GM23338 (cell line): Measurements from ENCODE around the gene ARHGEF28. TPM values are rescaled to one million over a fixed set of nuclear protein-coding genes. Genes with fewer than 3 reads are reported as not detected.

ENCODE experiments used
- ATAC-seq: fragments of 200-7000 bp; cut with Tn5 transposase; 3 replicates; pipeline ENCODE4 v1.9.1; 2020
- DNase-seq: peaks from one replicate; pipeline ENCODE4 v3.0.0-alpha.2; 2015; ENCODE audit warnings: low spot score
- H2AFZ ChIP-seq: fragments of 200-600 bp; sonication (generic); 2 replicates; pipeline ENCODE4 v1.8.0; 2016; ENCODE audit warnings: antibody characterized with exemption, mild to moderate bottlenecking, moderate library complexity
- H3F3A ChIP-seq: fragments of 200-600 bp; sonication (generic); replicated peaks from 2 replicates; pipeline ENCODE4 v1.8.0; 2017; ENCODE audit warnings: antibody characterized with exemption, mixed run types, low read depth
- H3K27ac ChIP-seq: fragments of 200-600 bp; sonication (generic); 2 replicates; pipeline ENCODE4 v1.6.1; 2016; ENCODE audit warnings: low read depth
- H3K27me3 ChIP-seq: fragments of 200-600 bp; sonication (generic); 2 replicates; pipeline ENCODE4 v1.8.0; 2016; ENCODE audit warnings: mild to moderate bottlenecking, mixed run types, moderate library complexity; ENCODE audit not compliant: insufficient read depth
- H3K36me3 ChIP-seq: fragments of 200-600 bp; sonication (generic); 2 replicates; pipeline ENCODE4 v1.8.0; 2016; ENCODE audit warnings: mild to moderate bottlenecking; ENCODE audit not compliant: insufficient read depth
- H3K4me1 ChIP-seq: fragments of 200-600 bp; sonication (generic); 2 replicates; pipeline ENCODE4 v1.8.0; 2016; ENCODE audit warnings: mild to moderate bottlenecking, moderate library complexity; ENCODE audit not compliant: insufficient read depth
- H3K4me2 ChIP-seq: fragments of 200-600 bp; sonication (generic); 2 replicates; pipeline ENCODE4 v1.7.1; 2017; ENCODE audit warnings: mixed run types
- H3K4me3 ChIP-seq: fragments of 200-600 bp; sonication (generic); 2 replicates; pipeline ENCODE4 v1.6.1; 2016; ENCODE audit warnings: mixed run types
- H3K79me2 ChIP-seq: fragments of 200-600 bp; sonication (generic); replicated peaks from 2 replicates; pipeline ENCODE4 v1.8.0; 2017; ENCODE audit warnings: mild to moderate bottlenecking; ENCODE audit not compliant: insufficient read depth
- H3K9me2 ChIP-seq: fragments of 200-600 bp; sonication (generic); 2 replicates; pipeline ENCODE4 v1.8.0; 2017; ENCODE audit not compliant: insufficient read depth
- H4K20me1 ChIP-seq: fragments of 200-600 bp; sonication (generic); replicated peaks from 2 replicates; pipeline ENCODE4 v1.8.0; 2017; ENCODE audit warnings: mild to moderate bottlenecking; ENCODE audit not compliant: insufficient read depth
- H3K27ac Mint-ChIP-seq: 2 replicates; pipeline ENCODE4 v1.8.0; 2020; ENCODE audit warnings: inconsistent platforms, mild to moderate bottlenecking, moderate library complexity, mixed read lengths
- H3K27me3 Mint-ChIP-seq: 3 replicates; pipeline ENCODE4 v1.8.0; 2022; ENCODE audit warnings: low read depth, mild to moderate bottlenecking, moderate library complexity, mixed read lengths, inconsistent platforms; ENCODE audit not compliant: insufficient read depth, poor library complexity
- H3K36me3 Mint-ChIP-seq: 3 replicates; pipeline ENCODE4 v1.8.0; 2021; ENCODE audit warnings: low read depth, mild to moderate bottlenecking, inconsistent platforms, moderate library complexity, mixed read lengths
- H3K4me1 Mint-ChIP-seq: 3 replicates; pipeline ENCODE4 v1.8.0; 2020; ENCODE audit warnings: mild to moderate bottlenecking, inconsistent platforms, mixed read lengths
- H3K4me3 Mint-ChIP-seq: 3 replicates; pipeline ENCODE4 v1.8.0; 2021; ENCODE audit warnings: moderate library complexity, mild to moderate bottlenecking, inconsistent platforms, mixed read lengths
- H3K9me3 Mint-ChIP-seq: 3 replicates; pipeline ENCODE4 v1.8.0; 2020; ENCODE audit warnings: moderate library complexity, mild to moderate bottlenecking, inconsistent platforms, mixed read lengths
- CREB1 ChIP-seq: fragments of 250-450 bp; sonication (Bioruptor Pico); IDR thresholded peaks from 2 replicates; pipeline ENCODE4 v1.5.0; 2020; ENCODE audit warnings: low read depth, mild to moderate bottlenecking, moderate library complexity
- EZH2 ChIP-seq: fragments of 200-600 bp; sonication (generic); IDR thresholded peaks from one replicate; pipeline ENCODE4 v1.8.0; 2017; ENCODE audit warnings: antibody characterized with exemption, mild to moderate bottlenecking, low read depth; ENCODE audit not compliant: unreplicated experiment
- EZH2phosphoT487 ChIP-seq: fragments of 200-600 bp; sonication (generic); IDR thresholded peaks from one replicate; pipeline ENCODE4 v1.8.1; 2018; ENCODE audit warnings: antibody characterized with exemption; ENCODE audit not compliant: unreplicated experiment
- JUNB ChIP-seq: IDR thresholded peaks from one replicate; pipeline ENCODE4 v1.6.1; 2016; ENCODE audit warnings: antibody characterized with exemption; ENCODE audit not compliant: unreplicated experiment
- NANOG ChIP-seq: IDR thresholded peaks from 2 replicates; pipeline ENCODE4 v1.6.1; 2016; ENCODE audit warnings: antibody characterized with exemption, borderline replicate concordance
- ZNF114 ChIP-seq: fragments of 250-450 bp; sonication (Bioruptor Pico); IDR thresholded peaks from 2 replicates; pipeline ENCODE4 v1.5.0; 2020; ENCODE audit warnings: mild to moderate bottlenecking, moderate library complexity
- ZNF331 ChIP-seq: fragments of 250-450 bp; sonication (Bioruptor Pico); IDR thresholded peaks from 2 replicates; pipeline ENCODE4 v1.5.0; 2020; ENCODE audit warnings: low read depth, mild to moderate bottlenecking, moderate library complexity
- polyA plus RNA-seq: library from polyadenylated mRNA; unstranded; fragments of >200 nt; fragmentation: Nextera tagmentation; extraction: Ambion mirVana; gene quantifications from 2 replicates; pipeline ENCODE4 v1.2.1, GENCODE V29; 2016
- total RNA-seq: library from RNA; depleted of rRNA; stranded (reverse); fragments of >200 nt; shearing (Covaris generic); gene quantifications from 2 replicates; pipeline ENCODE4 v1.2.3, GENCODE V29; 2014
- TF ChIP-seq, protein P1 (sequence below): fragments of 250-450 bp; sonication (Bioruptor Pico); IDR thresholded peaks from 2 replicates; pipeline ENCODE4 v1.5.0; 2020; ENCODE audit warnings: mild to moderate bottlenecking, moderate library complexity
- TF ChIP-seq, protein P2 (sequence below), 2 experiments: fragments of 200-600 bp in 1 of 2; sonication (generic) in 1 of 2; conservative IDR thresholded peaks; 2 replicates each; pipeline versions ENCODE4 v1.5.1 to v1.6.1; 2016 to 2017; ENCODE audit warnings: antibody characterized with exemption in 2 of 2, low read depth in 2 of 2, mild to moderate bottlenecking in 2 of 2, moderate library complexity in 1 of 2
- TF ChIP-seq, protein P3 (sequence below): IDR thresholded peaks from 2 replicates; pipeline ENCODE4 v1.6.1; 2016; ENCODE audit warnings: antibody characterized with exemption
- TF ChIP-seq, protein P4 (sequence below): IDR thresholded peaks from one replicate; pipeline ENCODE4 v1.6.1; 2018; ENCODE audit warnings: antibody characterized with exemption; ENCODE audit not compliant: unreplicated experiment

ARHGEF28 gene
- total and polyA plus RNA-seq, 2 experiments from 2014 or later, result 0.39 to 1.0 TPM

DNA sequence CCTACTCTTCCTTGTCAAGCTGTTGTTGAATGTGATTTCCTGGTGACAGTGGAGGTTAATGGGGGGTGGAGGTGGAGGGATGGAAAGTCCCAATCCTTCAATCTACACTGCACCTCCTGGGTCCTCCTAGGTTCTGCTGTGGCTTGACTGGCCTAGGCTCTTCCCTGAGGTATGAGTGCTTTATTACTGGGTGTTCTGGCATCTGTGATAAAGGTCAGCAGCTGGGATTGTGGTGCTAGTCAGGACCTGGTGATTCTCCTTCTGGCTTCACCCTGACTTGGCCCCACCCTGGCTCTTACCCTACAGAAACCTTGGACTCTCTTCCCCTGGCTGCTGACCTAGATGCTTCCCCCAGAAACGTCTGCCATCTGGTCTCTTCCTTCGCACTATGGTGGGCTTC lies 194.3 kb downstream of the ARHGEF28 start (continued):
- TF ChIP-seq, protein P1, sequence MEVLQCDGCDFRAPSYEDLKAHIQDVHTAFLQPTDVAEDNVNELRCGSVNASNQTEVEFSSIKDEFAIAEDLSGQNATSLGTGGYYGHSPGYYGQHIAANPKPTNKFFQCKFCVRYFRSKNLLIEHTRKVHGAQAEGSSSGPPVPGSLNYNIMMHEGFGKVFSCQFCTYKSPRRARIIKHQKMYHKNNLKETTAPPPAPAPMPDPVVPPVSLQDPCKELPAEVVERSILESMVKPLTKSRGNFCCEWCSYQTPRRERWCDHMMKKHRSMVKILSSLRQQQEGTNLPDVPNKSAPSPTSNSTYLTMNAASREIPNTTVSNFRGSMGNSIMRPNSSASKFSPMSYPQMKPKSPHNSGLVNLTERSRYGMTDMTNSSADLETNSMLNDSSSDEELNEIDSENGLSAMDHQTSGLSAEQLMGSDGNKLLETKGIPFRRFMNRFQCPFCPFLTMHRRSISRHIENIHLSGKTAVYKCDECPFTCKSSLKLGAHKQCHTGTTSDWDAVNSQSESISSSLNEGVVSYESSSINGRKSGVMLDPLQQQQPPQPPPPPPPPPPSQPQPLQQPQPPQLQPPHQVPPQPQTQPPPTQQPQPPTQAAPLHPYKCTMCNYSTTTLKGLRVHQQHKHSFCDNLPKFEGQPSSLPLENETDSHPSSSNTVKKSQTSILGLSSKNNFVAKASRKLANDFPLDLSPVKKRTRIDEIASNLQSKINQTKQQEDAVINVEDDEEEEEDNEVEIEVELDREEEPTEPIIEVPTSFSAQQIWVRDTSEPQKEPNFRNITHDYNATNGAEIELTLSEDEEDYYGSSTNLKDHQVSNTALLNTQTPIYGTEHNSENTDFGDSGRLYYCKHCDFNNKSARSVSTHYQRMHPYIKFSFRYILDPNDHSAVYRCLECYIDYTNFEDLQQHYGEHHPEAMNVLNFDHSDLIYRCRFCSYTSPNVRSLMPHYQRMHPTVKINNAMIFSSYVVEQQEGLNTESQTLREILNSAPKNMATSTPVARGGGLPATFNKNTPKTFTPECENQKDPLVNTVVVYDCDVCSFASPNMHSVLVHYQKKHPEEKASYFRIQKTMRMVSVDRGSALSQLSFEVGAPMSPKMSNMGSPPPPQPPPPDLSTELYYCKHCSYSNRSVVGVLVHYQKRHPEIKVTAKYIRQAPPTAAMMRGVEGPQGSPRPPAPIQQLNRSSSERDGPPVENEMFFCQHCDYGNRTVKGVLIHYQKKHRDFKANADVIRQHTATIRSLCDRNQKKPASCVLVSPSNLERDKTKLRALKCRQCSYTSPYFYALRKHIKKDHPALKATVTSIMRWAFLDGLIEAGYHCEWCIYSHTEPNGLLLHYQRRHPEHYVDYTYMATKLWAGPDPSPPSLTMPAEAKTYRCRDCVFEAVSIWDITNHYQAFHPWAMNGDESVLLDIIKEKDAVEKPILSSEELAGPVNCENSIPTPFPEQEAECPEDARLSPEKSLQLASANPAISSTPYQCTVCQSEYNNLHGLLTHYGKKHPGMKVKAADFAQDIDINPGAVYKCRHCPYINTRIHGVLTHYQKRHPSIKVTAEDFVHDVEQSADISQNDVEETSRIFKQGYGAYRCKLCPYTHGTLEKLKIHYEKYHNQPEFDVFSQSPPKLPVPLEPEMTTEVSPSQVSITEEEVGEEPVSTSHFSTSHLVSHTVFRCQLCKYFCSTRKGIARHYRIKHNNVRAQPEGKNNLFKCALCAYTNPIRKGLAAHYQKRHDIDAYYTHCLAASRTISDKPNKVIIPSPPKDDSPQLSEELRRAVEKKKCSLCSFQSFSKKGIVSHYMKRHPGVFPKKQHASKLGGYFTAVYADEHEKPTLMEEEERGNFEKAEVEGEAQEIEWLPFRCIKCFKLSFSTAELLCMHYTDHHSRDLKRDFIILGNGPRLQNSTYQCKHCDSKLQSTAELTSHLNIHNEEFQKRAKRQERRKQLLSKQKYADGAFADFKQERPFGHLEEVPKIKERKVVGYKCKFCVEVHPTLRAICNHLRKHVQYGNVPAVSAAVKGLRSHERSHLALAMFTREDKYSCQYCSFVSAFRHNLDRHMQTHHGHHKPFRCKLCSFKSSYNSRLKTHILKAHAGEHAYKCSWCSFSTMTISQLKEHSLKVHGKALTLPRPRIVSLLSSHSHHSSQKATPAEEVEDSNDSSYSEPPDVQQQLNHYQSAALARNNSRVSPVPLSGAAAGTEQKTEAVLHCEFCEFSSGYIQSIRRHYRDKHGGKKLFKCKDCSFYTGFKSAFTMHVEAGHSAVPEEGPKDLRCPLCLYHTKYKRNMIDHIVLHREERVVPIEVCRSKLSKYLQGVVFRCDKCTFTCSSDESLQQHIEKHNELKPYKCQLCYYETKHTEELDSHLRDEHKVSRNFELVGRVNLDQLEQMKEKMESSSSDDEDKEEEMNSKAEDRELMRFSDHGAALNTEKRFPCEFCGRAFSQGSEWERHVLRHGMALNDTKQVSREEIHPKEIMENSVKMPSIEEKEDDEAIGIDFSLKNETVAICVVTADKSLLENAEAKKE (CRISPR knock-in tag), result no peak
- TF ChIP-seq ZNF114, result no peak
- TF ChIP-seq, protein P2, sequence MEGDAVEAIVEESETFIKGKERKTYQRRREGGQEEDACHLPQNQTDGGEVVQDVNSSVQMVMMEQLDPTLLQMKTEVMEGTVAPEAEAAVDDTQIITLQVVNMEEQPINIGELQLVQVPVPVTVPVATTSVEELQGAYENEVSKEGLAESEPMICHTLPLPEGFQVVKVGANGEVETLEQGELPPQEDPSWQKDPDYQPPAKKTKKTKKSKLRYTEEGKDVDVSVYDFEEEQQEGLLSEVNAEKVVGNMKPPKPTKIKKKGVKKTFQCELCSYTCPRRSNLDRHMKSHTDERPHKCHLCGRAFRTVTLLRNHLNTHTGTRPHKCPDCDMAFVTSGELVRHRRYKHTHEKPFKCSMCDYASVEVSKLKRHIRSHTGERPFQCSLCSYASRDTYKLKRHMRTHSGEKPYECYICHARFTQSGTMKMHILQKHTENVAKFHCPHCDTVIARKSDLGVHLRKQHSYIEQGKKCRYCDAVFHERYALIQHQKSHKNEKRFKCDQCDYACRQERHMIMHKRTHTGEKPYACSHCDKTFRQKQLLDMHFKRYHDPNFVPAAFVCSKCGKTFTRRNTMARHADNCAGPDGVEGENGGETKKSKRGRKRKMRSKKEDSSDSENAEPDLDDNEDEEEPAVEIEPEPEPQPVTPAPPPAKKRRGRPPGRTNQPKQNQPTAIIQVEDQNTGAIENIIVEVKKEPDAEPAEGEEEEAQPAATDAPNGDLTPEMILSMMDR (conservative IDR thresholded peaks at IDR 0.05; ENCODE audit: low read depth in 2 of 2), result no peak
- TF ChIP-seq, protein P3, sequence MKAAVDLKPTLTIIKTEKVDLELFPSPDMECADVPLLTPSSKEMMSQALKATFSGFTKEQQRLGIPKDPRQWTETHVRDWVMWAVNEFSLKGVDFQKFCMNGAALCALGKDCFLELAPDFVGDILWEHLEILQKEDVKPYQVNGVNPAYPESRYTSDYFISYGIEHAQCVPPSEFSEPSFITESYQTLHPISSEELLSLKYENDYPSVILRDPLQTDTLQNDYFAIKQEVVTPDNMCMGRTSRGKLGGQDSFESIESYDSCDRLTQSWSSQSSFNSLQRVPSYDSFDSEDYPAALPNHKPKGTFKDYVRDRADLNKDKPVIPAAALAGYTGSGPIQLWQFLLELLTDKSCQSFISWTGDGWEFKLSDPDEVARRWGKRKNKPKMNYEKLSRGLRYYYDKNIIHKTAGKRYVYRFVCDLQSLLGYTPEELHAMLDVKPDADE, result no peak

DNA sequence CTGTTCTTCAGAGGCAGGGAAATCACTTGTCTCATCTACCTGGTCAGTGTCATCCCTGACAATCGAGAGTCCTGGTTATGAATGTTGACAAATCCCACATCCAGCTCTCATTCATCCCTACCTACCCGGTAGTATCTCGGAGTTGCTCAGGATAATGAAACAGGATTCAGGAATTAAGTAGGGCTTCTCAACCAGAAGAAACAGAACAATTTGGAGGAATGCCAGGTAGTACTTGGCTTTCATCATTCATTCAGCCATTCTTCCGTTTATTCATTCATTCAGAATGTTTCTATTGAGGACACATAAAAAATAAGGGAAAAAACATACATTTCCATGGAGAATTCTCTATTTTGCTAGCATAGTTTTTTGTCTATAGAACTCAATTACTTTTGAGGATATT lies 195.0 kb downstream of the ARHGEF28 start:
- no peak overlapping the region for H2AFZ ChIP-seq
- H3K9me3 Mint-ChIP-seq, result no peaks in the 10 kb centered on the region; the same call in 2 of the 3 replicates
- no peaks in the 10 kb centered on the region for H3K79me2 ChIP-seq
- H3K9me2 ChIP-seq, result peaks cover 3% of the 10 kb centered on the region; the same call in 1 of the 2 replicates
- no peak for DNase-seq
- no peaks in the 10 kb centered on the region for H3K36me3 ChIP-seq
- no peak overlapping the region for H3K27ac ChIP-seq
- H3F3A ChIP-seq, result no peaks in the 10 kb centered on the region
- H3K4me3 ChIP-seq, result no peak overlapping the region
- no peaks in the 10 kb centered on the region for H4K20me1 ChIP-seq
- ATAC-seq, result no peak
- H3K27me3 Mint-ChIP-seq, result peaks cover 2% of the 10 kb centered on the region
- H3K4me1 ChIP-seq, result no peaks in the 10 kb centered on the region
- no peaks in the 10 kb centered on the region for H3K36me3 Mint-ChIP-seq
- no peak overlapping the region for H3K27ac Mint-ChIP-seq
- H3K4me1 Mint-ChIP-seq, result no peaks in the 10 kb centered on the region
- no peak overlapping the region for H3K4me3 Mint-ChIP-seq
- H3K4me2 ChIP-seq, result no peak overlapping the region
- no peaks in the 10 kb centered on the region for H3K27me3 ChIP-seq
- TF ChIP-seq NANOG, result no peak
- TF ChIP-seq, protein P4, sequence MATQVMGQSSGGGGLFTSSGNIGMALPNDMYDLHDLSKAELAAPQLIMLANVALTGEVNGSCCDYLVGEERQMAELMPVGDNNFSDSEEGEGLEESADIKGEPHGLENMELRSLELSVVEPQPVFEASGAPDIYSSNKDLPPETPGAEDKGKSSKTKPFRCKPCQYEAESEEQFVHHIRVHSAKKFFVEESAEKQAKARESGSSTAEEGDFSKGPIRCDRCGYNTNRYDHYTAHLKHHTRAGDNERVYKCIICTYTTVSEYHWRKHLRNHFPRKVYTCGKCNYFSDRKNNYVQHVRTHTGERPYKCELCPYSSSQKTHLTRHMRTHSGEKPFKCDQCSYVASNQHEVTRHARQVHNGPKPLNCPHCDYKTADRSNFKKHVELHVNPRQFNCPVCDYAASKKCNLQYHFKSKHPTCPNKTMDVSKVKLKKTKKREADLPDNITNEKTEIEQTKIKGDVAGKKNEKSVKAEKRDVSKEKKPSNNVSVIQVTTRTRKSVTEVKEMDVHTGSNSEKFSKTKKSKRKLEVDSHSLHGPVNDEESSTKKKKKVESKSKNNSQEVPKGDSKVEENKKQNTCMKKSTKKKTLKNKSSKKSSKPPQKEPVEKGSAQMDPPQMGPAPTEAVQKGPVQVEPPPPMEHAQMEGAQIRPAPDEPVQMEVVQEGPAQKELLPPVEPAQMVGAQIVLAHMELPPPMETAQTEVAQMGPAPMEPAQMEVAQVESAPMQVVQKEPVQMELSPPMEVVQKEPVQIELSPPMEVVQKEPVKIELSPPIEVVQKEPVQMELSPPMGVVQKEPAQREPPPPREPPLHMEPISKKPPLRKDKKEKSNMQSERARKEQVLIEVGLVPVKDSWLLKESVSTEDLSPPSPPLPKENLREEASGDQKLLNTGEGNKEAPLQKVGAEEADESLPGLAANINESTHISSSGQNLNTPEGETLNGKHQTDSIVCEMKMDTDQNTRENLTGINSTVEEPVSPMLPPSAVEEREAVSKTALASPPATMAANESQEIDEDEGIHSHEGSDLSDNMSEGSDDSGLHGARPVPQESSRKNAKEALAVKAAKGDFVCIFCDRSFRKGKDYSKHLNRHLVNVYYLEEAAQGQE, result no peak
- TF ChIP-seq JUNB, result no peak
- TF ChIP-seq EZH2, result no peak
- no peak for TF ChIP-seq ZNF331 (CRISPR knock-in tag)
- no peak for TF ChIP-seq CREB1 (CRISPR knock-in tag)
- TF ChIP-seq EZH2phosphoT487, result no peak
- TF ChIP-seq, protein P3, result no peak
